Astrocyte of the cerebellum (primary cell): ENCODE results near the gene PRDX6.
A peak's percentile ranks its signal among the peaks of the same experiment; 100 is the strongest.
"Not testable (repeated sequence)": the region's sequence is repeated elsewhere in the genome, so short reads cannot be mapped to it uniquely, and the experiment has no call there.

Source experiments
- DNase-seq: peaks from one replicate; pipeline ENCODE4 v3.0.0-alpha.2; 2011; ENCODE audit warnings: low read depth
- H3K4me3 ChIP-seq: 2 replicates; pipeline ENCODE4 v1.5.1; 2011; ENCODE audit warnings: mild to moderate bottlenecking, low read depth, low read length, moderate library complexity
- CTCF ChIP-seq: IDR thresholded peaks from 2 replicates; pipeline ENCODE4 v1.5.1; 2012; ENCODE audit warnings: low read length, low read depth, moderate library complexity, mild to moderate bottlenecking; ENCODE audit errors: missing control alignments
- in situ Hi-C: cut with HindIII; loops from 2 replicates; pipeline ENCODE4 v1.10.0; 2017; ENCODE audit warnings: low sequenced_read_pairs

Gene PRDX6

GRCh38 chr1:173505391-173505790, 28.3 kb downstream of the PRDX6 start:
- DNase-seq: no peak
- TF ChIP-seq CTCF: no peak
- no peak overlapping the region for H3K4me3 ChIP-seq
- in situ Hi-C loops: no loop called here

- in situ Hi-C loops: no loop called here
- peak; percentile 4 for TF ChIP-seq CTCF
- no peak overlapping the region for H3K4me3 ChIP-seq
- DNase-seq: no peak
These were observed 29.3 kb downstream of the PRDX6 start for GRCh38 chr1:173506437-173506836.

GRCh38 chr1:173507205-173507846, 30.2 kb downstream of the PRDX6 start:
- DNase-seq: peak; percentile 83
- in situ Hi-C loops: no loop called here
- no peak overlapping the region for H3K4me3 ChIP-seq
- no peak for TF ChIP-seq CTCF

- H3K4me3 ChIP-seq: no peak overlapping the region
- in situ Hi-C loops: no loop called here
- no peak for TF ChIP-seq CTCF
- no peak for DNase-seq
These were observed 30.7 kb downstream of the PRDX6 start for GRCh38 chr1:173507847-173508209.

- TF ChIP-seq CTCF: no peak
- no peak for DNase-seq
- no peak overlapping the region for H3K4me3 ChIP-seq
- in situ Hi-C loops: no loop called here
These were observed 31.4 kb downstream of the PRDX6 start for GRCh38 chr1:173508541-173508940.

GRCh38 chr1:173509797-173510196, 32.7 kb downstream of the PRDX6 start:
- in situ Hi-C loops: no loop called here
- no peak for DNase-seq
- TF ChIP-seq CTCF: no peak
- no peak overlapping the region for H3K4me3 ChIP-seq

- DNase-seq, H3K4me3 ChIP-seq, in situ Hi-C loops: not testable (repeated sequence)
These were observed 37.4 kb downstream of the PRDX6 start for GRCh38 chr1:173514503-173514902.
